HG03565 (cell line): ENCODE measurements around the gene FHIT.

Experiments used
- ATAC-seq: cut with Tn5 transposase; IDR thresholded peaks from one replicate; pipeline ENCODE4 v1.9.1; 2021; ENCODE audit warnings: mild to moderate bottlenecking, moderate library complexity; ENCODE audit not compliant: unreplicated experiment

The FHIT gene

DNA sequence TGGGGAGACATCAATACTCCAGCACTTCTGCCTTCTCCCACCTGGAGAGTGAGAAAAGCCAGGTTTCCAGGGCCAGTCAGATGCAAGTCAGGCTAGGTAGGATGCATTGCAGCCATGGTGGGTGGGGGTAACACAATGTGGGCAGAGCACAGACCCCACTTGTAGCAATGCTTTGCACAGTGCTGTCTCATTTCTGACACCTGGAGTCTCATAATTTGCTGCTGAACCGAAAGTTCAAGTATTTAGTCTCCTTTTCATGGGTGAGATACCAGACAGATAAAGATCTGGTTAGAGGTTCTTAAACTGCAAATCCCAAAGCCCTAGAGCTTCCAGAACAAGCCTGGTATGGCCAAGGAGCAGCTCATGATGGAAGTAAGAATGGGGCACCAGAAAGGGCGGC, 1321.1 kb downstream of the FHIT start:
- no peak for ATAC-seq

DNA sequence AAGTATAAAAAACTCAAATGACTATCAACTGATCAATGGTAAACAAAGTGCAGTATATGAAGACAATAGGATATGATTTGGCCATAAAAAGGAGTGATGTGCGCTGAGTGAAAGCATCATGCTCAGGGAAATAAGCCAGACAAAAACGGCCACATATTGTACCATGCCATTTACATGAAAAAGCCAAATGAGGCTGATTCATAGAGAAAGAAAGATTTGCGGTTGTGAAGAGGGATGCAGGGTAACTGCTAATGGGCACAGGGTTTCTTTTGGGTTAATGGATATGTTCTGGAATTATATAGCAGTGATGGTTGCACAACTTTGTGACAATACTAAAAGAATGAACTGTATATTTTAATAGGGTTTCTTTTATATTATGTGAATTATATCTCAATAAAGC, 1324.2 kb downstream of the FHIT start:
- ATAC-seq = no peak

DNA sequence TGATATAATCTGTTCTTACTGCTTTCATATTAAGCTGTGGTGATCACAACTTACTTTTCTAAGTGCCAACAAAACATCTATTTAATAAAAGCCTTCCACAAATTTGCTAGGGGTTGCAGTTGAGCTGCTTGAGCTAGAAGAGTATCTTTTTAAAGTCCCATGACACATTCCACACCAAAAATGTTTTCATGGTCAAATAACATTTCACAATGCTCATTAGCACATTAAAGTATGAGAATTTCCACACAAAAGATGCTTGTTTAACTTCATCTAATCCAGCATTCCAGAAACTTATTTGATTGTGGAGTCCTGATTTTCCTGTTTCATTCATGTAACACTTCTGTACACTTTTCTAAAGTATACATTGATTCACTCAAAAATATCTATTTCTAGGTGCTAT, 1325.3 kb downstream of the FHIT start:
- no peak for ATAC-seq

DNA sequence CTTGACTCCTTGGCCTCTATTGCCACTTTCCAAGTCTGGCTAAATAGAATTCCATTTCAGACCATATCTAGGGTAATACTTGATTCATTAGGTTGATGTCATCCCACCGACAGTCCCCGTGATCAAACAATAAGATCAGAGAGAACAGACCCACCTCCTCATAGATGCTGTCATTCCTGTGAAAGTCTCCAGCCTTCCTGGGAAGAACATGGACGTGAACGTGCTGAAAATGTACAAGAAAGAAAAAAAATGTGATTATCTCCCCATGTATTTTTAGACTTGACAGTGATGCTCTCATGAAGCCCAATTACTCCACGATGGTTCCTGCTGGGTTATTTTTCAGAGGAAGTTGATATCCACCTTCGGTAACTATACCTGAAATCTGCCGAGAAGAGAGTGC, 1329.1 kb downstream of the FHIT start:
- no peak for ATAC-seq

DNA sequence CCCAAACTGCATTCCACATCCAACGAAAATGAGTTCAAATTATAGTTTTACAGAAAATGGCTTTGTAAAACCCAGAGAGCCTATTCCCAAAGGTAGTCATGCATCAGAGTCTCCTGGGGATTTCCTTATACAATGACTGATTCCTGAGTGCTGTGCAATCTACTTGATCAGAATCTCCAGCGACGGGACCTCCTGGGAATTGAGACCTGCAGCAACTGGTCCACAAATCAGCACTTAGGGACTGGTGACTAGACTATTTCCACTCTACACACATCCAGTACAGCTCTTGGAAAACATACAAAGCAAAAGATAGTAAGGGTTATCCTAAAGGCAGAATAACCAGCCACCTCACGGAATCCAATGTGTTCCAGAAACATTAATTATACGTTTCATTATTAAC, 1330.4 kb downstream of the FHIT start:
- ATAC-seq = no peak

DNA sequence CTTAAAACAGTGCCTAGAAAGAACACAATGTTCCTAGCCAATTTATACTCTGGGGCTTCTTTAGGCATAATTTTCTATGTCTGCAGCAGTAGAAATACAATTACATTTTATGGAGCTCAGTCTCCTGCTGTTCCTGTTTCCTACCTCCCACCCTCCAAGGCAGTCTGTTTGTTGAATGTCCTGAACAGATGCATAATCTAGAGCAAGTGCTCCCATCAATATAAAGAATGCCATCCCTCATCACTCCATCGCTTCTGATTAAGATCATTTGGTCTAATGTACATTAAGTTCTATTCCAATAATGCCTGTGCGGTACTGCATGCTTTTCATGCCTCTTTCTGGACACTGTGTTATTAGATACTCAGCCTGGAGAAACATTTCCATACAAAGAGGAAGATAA, 1331.7 kb downstream of the FHIT start:
- no peak for ATAC-seq

DNA sequence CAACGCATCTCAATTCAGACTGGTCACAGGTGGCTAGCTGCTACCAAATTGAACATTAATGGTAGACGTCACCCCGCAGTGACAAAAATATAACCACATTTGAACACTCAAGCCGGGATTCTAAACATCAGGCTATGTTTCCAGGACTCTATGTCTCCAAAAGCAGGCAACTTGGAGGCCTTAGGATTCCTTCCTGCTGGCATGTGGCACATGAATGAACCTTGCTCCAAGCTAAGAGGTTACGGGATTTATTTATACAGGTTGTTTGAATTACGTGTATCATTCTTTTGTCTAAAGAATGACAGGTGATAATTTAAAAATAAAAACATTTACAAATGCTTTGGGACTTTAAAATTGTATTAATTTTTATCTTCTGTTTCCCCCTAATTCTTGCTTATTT, 1337.0 kb downstream of the FHIT start:
- ATAC-seq = no peak

DNA sequence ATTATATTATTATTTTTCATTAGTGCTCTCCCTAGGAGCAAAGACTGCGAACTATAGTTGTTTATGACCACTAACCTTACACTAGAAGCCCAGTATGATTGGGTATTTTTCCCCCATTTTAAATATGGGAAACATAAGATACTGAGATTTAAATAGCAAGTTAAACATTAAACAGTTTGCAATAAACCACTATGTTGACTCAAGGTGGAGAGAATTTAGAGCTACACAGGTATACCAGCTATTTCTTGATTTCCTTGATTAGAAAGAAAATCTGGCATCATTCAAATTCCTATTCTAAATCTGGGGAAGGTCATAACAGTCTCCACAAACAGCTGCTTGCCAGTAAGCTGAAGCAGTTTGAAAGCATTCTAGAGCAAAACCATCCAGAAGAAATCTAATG, 1337.6 kb downstream of the FHIT start:
- no peak for ATAC-seq

DNA sequence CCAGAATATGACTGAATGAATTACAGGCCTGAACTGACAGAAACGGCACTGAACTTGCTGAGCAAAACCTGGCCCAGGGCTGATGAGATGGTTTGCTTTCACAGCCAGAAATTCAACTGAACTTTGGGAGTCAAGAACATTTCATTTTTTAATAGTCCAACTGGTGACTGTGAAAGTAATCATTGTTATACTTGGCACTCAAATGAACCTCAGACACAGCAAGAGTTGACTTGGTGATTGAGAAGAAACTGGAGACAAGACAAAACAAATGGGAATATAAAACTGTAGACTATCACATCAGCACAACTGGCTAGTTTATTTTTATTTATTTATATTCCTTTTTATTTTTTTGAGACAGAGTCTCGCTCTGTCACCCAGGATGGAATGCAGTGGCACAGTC, 1342.6 kb downstream of the FHIT start:
- no peak for ATAC-seq

DNA sequence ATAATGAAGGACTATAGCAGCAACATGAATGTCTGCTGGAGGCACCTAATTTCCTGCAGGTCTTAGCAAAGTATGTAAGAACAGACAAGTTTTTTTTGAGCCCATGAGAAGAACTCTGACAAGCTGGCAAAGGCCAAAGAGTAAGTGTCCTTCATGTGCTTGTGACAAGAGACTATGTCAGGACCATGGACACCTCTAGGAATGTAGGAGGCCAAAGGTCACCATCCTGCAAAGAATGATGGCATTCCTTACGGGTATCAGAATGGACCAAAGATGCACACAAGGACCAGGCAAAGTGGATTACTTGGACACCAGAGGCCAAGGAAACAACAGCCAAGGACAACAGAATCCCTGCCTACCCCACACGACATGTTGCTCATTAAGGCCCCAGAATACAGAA, 1343.0 kb downstream of the FHIT start:
- no peak for ATAC-seq

DNA sequence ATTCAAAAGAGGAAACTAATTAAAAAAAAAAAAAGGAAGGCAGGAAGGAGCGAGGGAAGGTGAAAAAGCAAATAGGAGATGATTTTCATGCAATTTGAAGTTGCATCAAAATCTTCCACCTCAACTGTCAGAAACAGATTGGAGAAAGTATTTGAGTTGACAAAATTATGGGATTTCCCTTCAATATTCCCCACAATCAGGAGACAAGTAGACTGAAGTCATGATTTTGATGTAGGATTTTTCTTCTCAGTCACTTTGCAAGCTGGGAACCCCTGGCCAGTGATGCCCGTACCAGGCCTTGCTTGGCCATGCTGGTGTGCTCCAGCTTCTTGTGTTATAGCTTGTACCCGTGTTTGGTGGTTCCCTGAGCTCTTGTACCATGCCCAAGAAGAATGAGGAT, 1347.0 kb downstream of the FHIT start:
- ATAC-seq = no peak

DNA sequence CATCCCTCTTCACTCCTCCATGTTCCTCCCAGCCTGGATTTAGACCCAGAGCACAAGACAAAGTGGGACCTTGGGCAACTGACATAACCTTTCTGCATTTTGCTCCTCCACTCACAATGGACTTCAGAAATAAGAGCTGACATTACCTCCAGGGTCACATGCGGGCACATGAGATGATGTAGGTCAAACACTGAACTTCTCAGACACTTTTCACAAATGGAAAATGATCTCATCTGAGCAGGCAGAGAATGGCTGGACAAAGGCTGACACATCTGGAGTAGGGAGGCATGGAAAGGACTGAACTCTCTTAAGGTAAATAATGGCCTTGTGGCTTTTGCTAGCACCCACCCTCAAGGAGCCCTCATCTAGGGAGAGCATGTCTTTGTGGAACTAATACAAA, 1352.2 kb downstream of the FHIT start:
- ATAC-seq = no peak

DNA sequence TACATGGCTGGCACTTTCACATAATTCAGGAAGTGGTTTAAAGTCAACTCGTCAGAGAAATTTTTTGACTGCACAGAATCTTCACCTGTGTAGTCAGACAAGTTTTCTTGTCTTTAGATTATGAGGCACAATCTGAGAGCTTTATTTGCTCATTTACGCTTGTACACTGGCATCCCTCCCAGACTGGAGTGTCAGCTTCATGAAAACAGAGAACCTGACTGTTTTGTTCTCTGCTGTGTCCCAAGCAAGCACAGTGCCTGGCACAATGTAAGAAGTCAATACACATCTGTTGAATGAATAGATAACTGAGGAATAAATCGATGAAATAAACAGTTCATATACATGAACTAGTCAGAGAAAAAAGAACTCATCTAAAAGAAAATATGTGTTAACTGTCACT, 1355.3 kb downstream of the FHIT start:
- no peak for ATAC-seq

DNA sequence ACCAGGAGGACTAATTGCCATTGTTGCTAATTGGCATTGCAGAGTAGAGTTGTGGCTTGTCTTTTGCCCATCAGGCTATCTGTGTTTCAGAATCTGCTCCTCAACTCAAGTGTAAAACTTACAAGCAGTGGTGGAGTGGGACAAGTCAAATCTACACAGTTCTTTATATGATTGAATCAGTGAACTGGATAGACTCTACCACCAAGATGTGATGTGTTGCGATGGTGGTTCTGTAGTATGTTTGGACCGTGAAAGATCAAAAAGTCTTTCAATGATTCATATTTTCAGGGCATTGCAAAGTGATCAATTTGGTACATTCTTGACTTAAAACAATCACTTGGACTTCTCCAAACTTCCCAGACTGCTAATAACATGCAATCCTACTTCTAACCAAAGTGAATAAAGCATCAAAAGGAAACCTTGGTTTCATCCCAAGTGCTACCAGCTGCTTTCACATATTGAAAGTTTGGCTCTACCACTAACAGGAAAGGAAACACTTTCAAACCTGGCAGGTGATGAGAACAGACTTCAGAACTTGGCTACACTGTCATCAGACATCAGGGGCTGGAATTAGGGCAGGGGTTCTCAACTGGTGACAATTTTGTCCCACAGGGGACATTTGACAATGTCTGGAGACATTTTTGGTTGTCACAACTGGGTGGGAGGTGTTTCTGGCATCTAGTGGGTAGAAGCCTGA, 1356.7 kb downstream of the FHIT start:
- ATAC-seq = no peak

DNA sequence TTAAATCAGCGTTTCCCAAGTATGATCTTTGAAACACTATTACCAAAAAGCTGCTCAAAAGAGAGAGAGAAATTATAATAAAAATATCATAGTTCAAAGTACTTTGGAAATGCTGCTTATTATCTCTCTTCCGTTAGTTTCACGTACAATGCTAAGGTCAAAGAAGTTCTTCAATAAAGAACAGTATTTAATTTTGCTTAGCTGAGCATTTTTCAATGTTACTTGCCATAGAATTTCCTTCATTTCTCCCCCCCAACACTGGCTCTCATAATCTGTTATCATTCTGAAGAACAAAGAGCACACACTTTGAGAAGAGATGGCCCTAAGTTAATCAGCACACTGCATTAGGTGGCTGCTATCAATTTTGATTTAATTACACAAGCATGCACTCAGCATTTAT, 1360.6 kb downstream of the FHIT start:
- ATAC-seq = no peak

DNA sequence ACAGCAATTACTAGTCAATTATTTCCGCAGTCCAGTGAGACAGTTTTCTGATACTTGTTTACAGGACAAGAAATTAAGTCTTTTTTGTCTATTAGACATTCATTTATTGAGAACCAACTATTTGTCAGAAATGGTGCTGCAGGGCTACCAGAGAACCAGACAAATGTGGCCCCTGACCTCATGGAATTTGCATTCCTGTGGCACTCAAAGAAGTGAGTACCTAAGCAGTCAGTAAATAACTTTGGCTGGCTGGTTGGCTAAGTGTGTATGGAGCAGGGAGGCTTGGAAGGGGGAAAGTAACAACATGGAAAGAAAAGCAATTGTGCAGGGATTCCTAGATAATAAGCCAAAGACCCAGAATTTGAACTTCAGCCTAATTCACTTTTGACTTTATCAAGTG, 1364.5 kb downstream of the FHIT start:
- ATAC-seq = no peak

DNA sequence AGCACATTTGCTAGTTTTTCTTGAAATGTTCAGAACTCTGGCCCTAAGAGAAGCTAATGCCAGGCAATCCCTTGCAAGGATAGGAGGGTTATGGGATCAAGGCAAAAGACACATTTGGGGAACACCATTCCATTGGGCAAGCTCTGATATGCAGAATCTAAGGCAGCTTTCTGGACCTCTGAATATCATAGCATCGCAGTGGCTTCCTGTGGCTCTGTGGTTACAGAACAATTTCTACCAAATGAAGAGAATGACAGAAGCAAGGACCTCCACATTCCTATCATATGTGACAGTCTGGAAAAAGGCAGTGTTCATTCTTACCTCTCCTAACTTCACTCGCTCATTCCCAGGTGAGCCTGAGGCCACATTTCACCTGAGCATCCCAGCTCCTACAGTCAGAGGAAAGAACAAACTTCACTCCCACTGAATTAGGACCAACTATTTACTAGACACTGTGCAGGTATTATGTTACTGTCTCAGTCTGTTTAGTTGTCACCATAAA, 1365.3 kb downstream of the FHIT start:
- ATAC-seq = no peak

DNA sequence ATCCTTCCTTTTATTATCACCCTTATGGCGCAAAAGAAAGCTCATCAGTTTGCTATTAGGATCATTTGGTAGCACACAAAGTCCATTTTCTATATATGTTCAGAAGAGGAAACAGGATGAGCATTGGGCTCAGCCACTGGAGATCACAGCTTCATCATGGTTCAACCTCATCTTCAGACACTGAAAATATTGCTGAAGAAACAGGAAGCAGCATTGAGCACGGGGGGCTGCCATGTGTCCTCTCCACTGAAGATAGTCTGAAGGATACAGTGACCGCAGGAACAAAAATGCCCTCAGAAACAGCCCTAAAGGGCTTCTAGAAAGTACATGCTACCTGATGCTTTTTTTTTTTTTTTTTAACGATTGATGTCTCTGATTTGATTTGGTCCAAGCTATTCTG, 1366.2 kb downstream of the FHIT start:
- ATAC-seq = no peak

DNA sequence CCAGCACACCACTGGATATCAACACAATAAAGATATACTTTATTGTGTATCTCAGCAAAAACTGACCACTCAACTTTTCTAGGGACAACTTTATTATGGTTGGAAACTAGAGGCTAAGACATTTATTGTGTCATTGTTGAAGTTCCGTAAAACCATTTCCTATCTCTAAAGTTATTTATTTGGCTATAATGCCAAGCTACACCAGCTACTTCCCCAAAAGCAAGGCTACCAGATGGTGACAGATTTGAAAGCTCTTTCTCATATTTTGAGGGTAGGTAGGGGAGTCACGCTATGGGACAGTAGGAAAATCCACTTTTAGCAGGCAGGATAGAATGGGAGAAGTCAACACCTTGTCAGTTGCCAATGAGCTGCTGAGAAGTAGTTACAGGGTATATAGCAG, 1366.8 kb downstream of the FHIT start:
- ATAC-seq = no peak

DNA sequence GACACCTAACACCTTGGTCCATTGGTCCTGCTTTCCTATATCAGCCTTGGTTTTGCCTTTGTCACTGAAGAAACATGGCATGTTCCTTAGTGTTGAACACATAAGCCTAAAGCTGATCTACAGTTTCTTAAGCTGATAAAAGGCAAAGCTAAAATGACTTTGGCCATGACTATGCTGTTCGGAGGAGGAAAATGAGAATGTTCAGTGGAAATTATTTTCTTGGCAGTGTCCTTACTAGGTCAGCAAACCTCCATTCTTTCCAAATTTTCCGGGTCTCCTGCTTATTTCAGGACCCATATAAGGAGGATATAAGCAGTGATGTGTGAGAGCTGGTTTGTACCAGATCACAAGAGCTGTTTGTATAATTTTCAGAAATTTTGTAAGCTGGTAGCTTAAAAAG, 1368.5 kb downstream of the FHIT start:
- ATAC-seq = no peak

DNA sequence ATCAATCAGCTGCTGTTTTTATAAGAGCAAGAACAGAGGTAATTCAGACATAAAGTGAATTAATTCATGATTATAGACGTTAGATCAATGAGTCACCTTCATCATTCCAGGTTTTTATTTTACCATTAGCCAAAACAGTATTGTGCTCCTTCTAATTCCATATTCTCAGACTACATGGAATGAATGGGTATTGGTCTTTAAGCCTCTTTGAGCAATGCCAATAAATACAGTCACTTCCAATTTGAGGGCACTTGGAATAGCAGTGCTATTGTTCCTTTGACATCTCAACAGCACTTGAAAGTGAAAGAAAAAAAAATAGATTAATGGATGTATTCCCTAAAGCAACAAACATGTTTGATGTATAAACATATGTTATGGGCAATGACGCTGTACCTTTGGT, 1370.5 kb downstream of the FHIT start:
- ATAC-seq = no peak

DNA sequence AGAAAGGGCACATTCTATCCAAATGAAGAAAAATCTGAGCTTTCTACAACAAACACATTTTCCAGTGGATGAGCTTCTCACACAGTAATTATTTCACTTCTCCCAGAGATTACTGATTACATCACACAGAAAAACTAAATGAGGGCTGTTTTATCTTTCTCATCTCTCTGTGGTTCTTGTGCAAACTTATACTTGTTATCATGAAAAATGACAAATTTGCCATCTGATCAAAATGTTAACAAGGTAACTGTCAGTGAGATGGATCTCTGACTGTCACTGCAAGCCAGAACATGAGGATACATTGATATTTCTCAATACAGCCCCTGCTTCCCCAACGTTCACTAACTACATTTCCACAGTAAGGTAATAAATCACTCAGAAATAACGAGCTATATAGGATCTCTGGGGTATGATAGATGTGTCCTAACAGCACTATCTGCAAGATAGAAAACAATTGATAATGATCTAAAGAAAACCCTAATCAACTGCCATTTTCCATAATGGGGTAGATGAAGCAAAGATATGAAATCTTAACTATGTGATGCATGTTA, 1372.1 kb downstream of the FHIT start:
- no peak for ATAC-seq

DNA sequence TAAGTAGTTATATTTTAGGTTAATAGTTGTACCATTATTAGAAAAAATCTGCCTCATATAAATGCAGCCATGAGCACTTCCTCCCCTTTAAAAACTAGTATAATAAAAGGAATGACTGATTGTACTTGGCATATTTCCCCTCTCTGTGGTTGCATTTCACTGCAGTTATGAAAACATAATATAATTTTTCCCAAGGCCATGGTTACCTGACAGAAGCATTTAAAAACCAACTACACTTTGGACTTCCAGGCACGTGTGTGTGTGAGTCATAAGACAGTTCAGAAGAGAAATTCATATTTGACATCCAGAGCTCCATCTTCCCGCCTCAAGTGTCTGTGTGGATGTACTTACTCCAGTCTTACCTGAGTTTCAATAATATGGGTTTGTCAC, 1373.2 kb downstream of the FHIT start:
- no peak for ATAC-seq
